IMR-90 (cell line): Measurements from ENCODE around the gene HAS3. TPM values are rescaled to one million over a fixed set of nuclear protein-coding genes. Genes with fewer than 3 reads are reported as not detected.

ENCODE experiments used
- ATAC-seq: fragments of 200-7000 bp; cut with Tn5 transposase; 2 replicates; pipeline ENCODE4 v1.9.1; 2020; ENCODE audit warnings: low read depth, mild to moderate bottlenecking, moderate library complexity
- BruUV-seq: library from RNA; stranded (reverse); fragments of 400-500 nt; replicated peaks from 2 replicates; lab custom pipeline; 2021; lab: Mats Ljungman, UMichigan
- CTCF ChIA-PET: fragments of 300-600 bp; formaldehyde crosslinking; extraction: SDS; loops from one replicate; lab custom pipeline; 2021; ENCODE audit warnings: antibody characterized with exemption; lab: Yijun Ruan, JAX
- POLR2A ChIA-PET: fragments of 300-600 bp; sonication (Branson Sonifier 250); formaldehyde crosslinking; loops from one replicate; lab custom pipeline; 2022; ENCODE audit warnings: antibody characterized with exemption; ENCODE audit not compliant: unreplicated experiment; lab: Charles Lee
- DNase-seq: peaks from one replicate; pipeline ENCODE4 v3.0.0; 2013
- H2AFZ ChIP-seq: replicated peaks from 2 replicates; pipeline ENCODE3; 2013; ENCODE audit warnings: low read length, mild to moderate bottlenecking; ENCODE audit not compliant: poor library complexity
- H2AK5ac ChIP-seq: 2 replicates; pipeline ENCODE4 v1.6.1; 2013; ENCODE audit warnings: low read depth, low read length, inconsistent platforms
- H2AK9ac ChIP-seq: replicated peaks from 2 replicates; pipeline ENCODE3; 2013; ENCODE audit warnings: mild to moderate bottlenecking, low read depth, low read length, moderate library complexity; ENCODE audit not compliant: poor library complexity
- H2BK120ac ChIP-seq: 2 replicates; pipeline ENCODE4 v1.6.1; 2013; ENCODE audit warnings: low read depth, low read length, inconsistent platforms
- H2BK15ac ChIP-seq: 3 replicates; pipeline ENCODE4 v1.6.1; 2013; ENCODE audit warnings: low read depth, low read length, inconsistent platforms
- H2BK20ac ChIP-seq: 2 replicates; pipeline ENCODE4 v1.6.1; 2013; ENCODE audit warnings: low read depth, mild to moderate bottlenecking, inconsistent platforms, low read length, moderate library complexity
- H2BK5ac ChIP-seq: 2 replicates; pipeline ENCODE4 v1.6.1; 2013; ENCODE audit warnings: mild to moderate bottlenecking, low read depth, low read length, inconsistent platforms; ENCODE audit not compliant: poor library complexity, severe bottlenecking
- H3K14ac ChIP-seq: replicated peaks from 2 replicates; pipeline ENCODE4 v1.6.1; 2013; ENCODE audit warnings: low read depth, low read length, inconsistent platforms
- H3K18ac ChIP-seq: 2 replicates; pipeline ENCODE4 v1.6.1; 2013; ENCODE audit warnings: low read depth, low read length, control low read depth
- H3K23ac ChIP-seq: 2 replicates; pipeline ENCODE4 v1.6.1; 2013; ENCODE audit warnings: low read depth, low read length, inconsistent platforms
- H3K27ac ChIP-seq: 2 replicates; pipeline ENCODE4 v1.5.1; 2013; ENCODE audit warnings: mild to moderate bottlenecking, control low read depth, low read length; ENCODE audit not compliant: insufficient read depth
- H3K27me3 ChIP-seq: 2 replicates; pipeline ENCODE4 v1.6.1; 2013; ENCODE audit warnings: low read length; ENCODE audit not compliant: control insufficient read depth, insufficient read depth
- H3K36me3 ChIP-seq: 2 replicates; pipeline ENCODE4 v1.6.1; 2013; ENCODE audit warnings: low read length, mixed read lengths; ENCODE audit not compliant: control insufficient read depth, insufficient read depth
- H3K4ac ChIP-seq: 2 replicates; pipeline ENCODE4 v1.6.1; 2013; ENCODE audit warnings: low read depth, low read length, inconsistent platforms
- H3K4me1 ChIP-seq: 2 replicates; pipeline ENCODE4 v1.6.1; 2013; ENCODE audit warnings: low read length, mixed read lengths; ENCODE audit not compliant: control insufficient read depth, insufficient read depth
- H3K4me2 ChIP-seq: 2 replicates; pipeline ENCODE4 v1.6.1; 2013; ENCODE audit warnings: low read depth, mild to moderate bottlenecking, control low read depth, low read length, moderate library complexity
- H3K4me3 ChIP-seq: 2 replicates; pipeline ENCODE4 v1.5.1; 2013; ENCODE audit warnings: low read depth, mild to moderate bottlenecking, control low read depth, low read length, moderate library complexity; ENCODE audit not compliant: insufficient read depth
- H3K56ac ChIP-seq: 2 replicates; pipeline ENCODE4 v1.6.1; 2013; ENCODE audit warnings: low read length, inconsistent platforms; ENCODE audit not compliant: insufficient read depth; ENCODE audit errors: extremely low read depth
- H3K79me1 ChIP-seq, 2 experiments: 2 replicates each; pipeline ENCODE4 v1.6.1; 2013; ENCODE audit warnings: low read length in 2 of 2, inconsistent platforms in 1 of 2, low read depth in 1 of 2
- H3K9ac ChIP-seq: 2 replicates; pipeline ENCODE4 v1.6.1; 2013; ENCODE audit warnings: low read depth, low read length, control low read depth
- H3K9me1 ChIP-seq: 2 replicates; pipeline ENCODE4 v1.6.1; 2013; ENCODE audit warnings: low read length, inconsistent platforms; ENCODE audit not compliant: insufficient read depth
- H3K9me3 ChIP-seq: 2 replicates; pipeline ENCODE4 v1.6.1; 2013; ENCODE audit warnings: low read length; ENCODE audit not compliant: control insufficient read depth, insufficient read depth
- H4K20me1 ChIP-seq: 2 replicates; pipeline ENCODE4 v1.6.1; 2013; ENCODE audit warnings: low read length, inconsistent platforms; ENCODE audit not compliant: insufficient read depth
- H4K5ac ChIP-seq: 2 replicates; pipeline ENCODE4 v1.6.1; 2013; ENCODE audit warnings: mild to moderate bottlenecking, low read depth, low read length, control low read depth
- H4K8ac ChIP-seq, 2 experiments: 2 replicates each; pipeline ENCODE4 v1.6.1; 2013; ENCODE audit warnings: low read depth in 2 of 2, low read length in 2 of 2, control low read depth in 1 of 2, inconsistent platforms in 1 of 2
- H4K91ac ChIP-seq: 2 replicates; pipeline ENCODE4 v1.6.1; 2013; ENCODE audit warnings: low read depth, low read length, inconsistent platforms; ENCODE audit not compliant: insufficient read depth
- CEBPB ChIP-seq: IDR thresholded peaks from 2 replicates; pipeline ENCODE4 v1.6.1; 2012; ENCODE audit warnings: low read depth, low read length, improper control_type of control experiment
- CHD1 ChIP-seq: IDR thresholded peaks from 2 replicates; pipeline ENCODE4 v1.6.1; 2012; ENCODE audit warnings: low read depth, low read length, improper control_type of control experiment
- FOS ChIP-seq: fragments of 150-350 bp; IDR thresholded peaks from 2 replicates; pipeline ENCODE4 v1.6.1; 2016; ENCODE audit warnings: low read depth, low read length
- MAZ ChIP-seq: IDR thresholded peaks from 2 replicates; pipeline ENCODE4 v1.6.1; 2012; ENCODE audit warnings: low read depth, mild to moderate bottlenecking, low read length, improper control_type of control experiment, moderate library complexity, borderline replicate concordance
- MXI1 ChIP-seq: IDR thresholded peaks from 2 replicates; pipeline ENCODE4 v1.6.1; 2012; ENCODE audit warnings: low read depth, mild to moderate bottlenecking, low read length, moderate library complexity, borderline replicate concordance
- NFE2L2 ChIP-seq: fragments of 150-350 bp; IDR thresholded peaks from 2 replicates; pipeline ENCODE4 v1.6.1; 2016; ENCODE audit warnings: low read depth, mild to moderate bottlenecking, low read length
- POLR2A ChIP-seq: IDR thresholded peaks from 2 replicates; pipeline ENCODE4 v1.6.1; 2012; ENCODE audit warnings: mild to moderate bottlenecking, low read depth, low read length
- RAD21 ChIP-seq: IDR thresholded peaks from 2 replicates; pipeline ENCODE4 v1.6.1; 2012; ENCODE audit warnings: low read length, improper control_type of control experiment
- RCOR1 ChIP-seq: IDR thresholded peaks from 2 replicates; pipeline ENCODE4 v1.6.1; 2012; ENCODE audit warnings: mild to moderate bottlenecking, low read length, improper control_type of control experiment; ENCODE audit not compliant: insufficient replicate concordance
- RFX5 ChIP-seq: IDR thresholded peaks from 2 replicates; pipeline ENCODE4 v1.8.0; 2012; ENCODE audit warnings: low read depth, mild to moderate bottlenecking, low read length, moderate library complexity
- WGBS, 2 experiments: methylation state at CpG; one replicate each; pipeline versions ENCODE4 v1.1.5 to v1.1.7; 2013; ENCODE audit warnings: missing lambda C conversion rate in 2 of 2; ENCODE audit not compliant: insufficient read length in 1 of 2; ENCODE audit errors: extremely low coverage in 2 of 2; 5-methylcytosine and 5-hydroxymethylcytosine counted together
- dilution Hi-C: fragments of 300-500 bp; cut with HindIII; formaldehyde crosslinking; loops from one replicate; pipeline ENCODE4 v1.14.3; 2018; ENCODE audit warnings: low sequenced_read_pairs; ENCODE audit not compliant: unreplicated experiment
- in situ Hi-C: fragments of 300-500 bp; cut with MboI; formaldehyde crosslinking; loops from 3 replicates; pipeline ENCODE4 v1.14.3; 2019; ENCODE audit warnings: low sequenced_read_pairs, inconsistent platforms, mixed read lengths
- intact Hi-C: fragments of 100-400 bp; cut with micrococcal nuclease; formaldehyde crosslinking; loops from 2 replicates; pipeline ENCODE4 v1.10.0; 2022
- polyA plus RNA-seq, 3 experiments: library from polyadenylated mRNA; depleted of rRNA; stranded (reverse); fragments of >200 nt; gene quantifications; 2 replicates each; pipeline ENCODE4 v1.2.3, GENCODE V29; 2012; ENCODE audit warnings: low replicate concordance in 1 of 3
- total RNA-seq: library from RNA; depleted of rRNA; stranded (reverse); fragments of >200 nt; gene quantifications from 2 replicates; pipeline ENCODE4 v1.2.3, GENCODE V29; 2012

HAS3 gene
- total and polyA plus RNA-seq, 2 of the 4 experiments (the other 2 are of a cell fraction), result 0.36 to 0.97 TPM

DNA sequence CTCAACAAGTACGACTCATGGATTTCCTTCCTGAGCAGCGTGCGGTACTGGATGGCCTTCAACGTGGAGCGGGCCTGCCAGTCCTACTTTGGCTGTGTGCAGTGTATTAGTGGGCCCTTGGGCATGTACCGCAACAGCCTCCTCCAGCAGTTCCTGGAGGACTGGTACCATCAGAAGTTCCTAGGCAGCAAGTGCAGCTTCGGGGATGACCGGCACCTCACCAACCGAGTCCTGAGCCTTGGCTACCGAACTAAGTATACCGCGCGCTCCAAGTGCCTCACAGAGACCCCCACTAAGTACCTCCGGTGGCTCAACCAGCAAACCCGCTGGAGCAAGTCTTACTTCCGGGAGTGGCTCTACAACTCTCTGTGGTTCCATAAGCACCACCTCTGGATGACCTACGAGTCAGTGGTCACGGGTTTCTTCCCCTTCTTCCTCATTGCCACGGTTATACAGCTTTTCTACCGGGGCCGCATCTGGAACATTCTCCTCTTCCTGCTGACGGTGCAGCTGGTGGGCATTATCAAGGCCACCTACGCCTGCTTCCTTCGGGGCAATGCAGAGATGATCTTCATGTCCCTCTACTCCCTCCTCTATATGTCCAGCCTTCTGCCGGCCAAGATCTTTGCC is 9.0 kb downstream of the HAS3 start:
- H3K4me2 ChIP-seq, result no peak overlapping the region
- dilution Hi-C loops, result no loop called here
- WGBS, 2 experiments, result 98% methylated on average over 19 of the region's 25 CpGs; no CpG with 5 or more reads in 1 of the 2 experiments
- peak overlapping the region; percentile 33 for H2AK9ac ChIP-seq
- H2BK20ac ChIP-seq, result no peak overlapping the region
- ChIA-PET POLR2A (no interaction called here), CTCF (no interaction called here)
- H3K56ac ChIP-seq, result no peak overlapping the region
- no peak overlapping the region for H2BK5ac ChIP-seq
- H3K9me3 ChIP-seq, result no peaks in the 10 kb centered on the region
- BruUV-seq, result no TSS peak
- H2AK5ac ChIP-seq, result no peak overlapping the region
- no peak overlapping the region for H3K27ac ChIP-seq
- no peaks in the 10 kb centered on the region for H3K27me3 ChIP-seq
- H2BK15ac ChIP-seq, result no peak overlapping the region
- H3K4me1 ChIP-seq, result no peaks in the 10 kb centered on the region
- no peak overlapping the region for H3K18ac ChIP-seq
- intact Hi-C loops, result no loop called here
- TF ChIP-seq CHD1 (no peak), NFE2L2 (no peak), MXI1 (no peak), RFX5 (no peak), RCOR1 (no peak), POLR2A (no peak), RAD21 (no peak), MAZ (no peak), CEBPB (no peak), FOS (no peak)
- no peak for DNase-seq
- H3K14ac ChIP-seq, result no peak overlapping the region
- no peak overlapping the region for H2BK120ac ChIP-seq
- peaks cover 11% of the 10 kb centered on the region for H3K9me1 ChIP-seq
- H2AFZ ChIP-seq, result no peak overlapping the region
- no peak overlapping the region for H3K23ac ChIP-seq
- peaks cover 50% of the 10 kb centered on the region for H3K36me3 ChIP-seq
- peaks cover 23% of the 10 kb centered on the region for H4K20me1 ChIP-seq
- no peak overlapping the region for H4K91ac ChIP-seq
- in situ Hi-C loops, result loop anchor here (10.0 kb wide), 2 partner anchors 140 to 410 kb away; no protein-coding TSS in a partner anchor
- H3K4ac ChIP-seq, result no peak overlapping the region
- no peak for ATAC-seq
- no peak overlapping the region for H3K9ac ChIP-seq
- H4K5ac ChIP-seq, result no peak overlapping the region
- no peak overlapping the region for H3K4me3 ChIP-seq
- no peak overlapping the region for H4K8ac ChIP-seq
- peaks cover 25 to 57% of the 10 kb centered on the region in 2 experiments for H3K79me1 ChIP-seq
